ENCODE data around the gene NTRK2.

The NTRK2 gene

DNA sequence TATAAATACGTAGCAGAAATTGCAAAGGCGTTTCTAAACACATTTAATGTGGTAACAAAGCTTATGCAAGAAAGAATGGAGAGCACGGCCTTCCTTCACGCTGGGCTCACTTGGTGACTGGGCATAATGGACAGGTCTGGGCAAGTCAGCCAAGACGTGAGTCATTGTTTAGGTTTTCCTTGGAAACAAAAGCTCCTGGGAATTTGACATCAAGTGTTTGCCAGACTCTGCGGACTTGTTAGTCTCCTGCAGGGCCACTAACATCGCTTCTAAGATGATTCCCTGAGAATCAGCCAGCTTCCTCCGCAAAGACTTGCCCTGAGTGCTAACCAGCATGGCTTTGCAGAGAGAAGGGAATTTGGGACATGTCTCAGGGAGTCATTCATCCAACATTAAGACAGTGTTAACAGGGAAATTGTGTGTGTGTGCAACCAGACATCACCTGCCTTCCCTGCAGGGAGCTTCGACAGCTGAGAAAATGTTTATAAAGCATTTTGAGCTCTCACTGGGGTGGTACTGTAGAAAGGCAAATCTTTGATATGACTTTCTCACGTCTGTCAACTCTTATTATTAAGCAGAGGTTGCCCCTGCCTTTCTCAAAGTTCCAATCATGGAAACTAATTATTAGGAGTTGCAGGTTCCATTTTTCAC, 182.5 kb downstream of the NTRK2 start:
- DNase-seq (ENCODE audit: low read depth) = no peak

DNA sequence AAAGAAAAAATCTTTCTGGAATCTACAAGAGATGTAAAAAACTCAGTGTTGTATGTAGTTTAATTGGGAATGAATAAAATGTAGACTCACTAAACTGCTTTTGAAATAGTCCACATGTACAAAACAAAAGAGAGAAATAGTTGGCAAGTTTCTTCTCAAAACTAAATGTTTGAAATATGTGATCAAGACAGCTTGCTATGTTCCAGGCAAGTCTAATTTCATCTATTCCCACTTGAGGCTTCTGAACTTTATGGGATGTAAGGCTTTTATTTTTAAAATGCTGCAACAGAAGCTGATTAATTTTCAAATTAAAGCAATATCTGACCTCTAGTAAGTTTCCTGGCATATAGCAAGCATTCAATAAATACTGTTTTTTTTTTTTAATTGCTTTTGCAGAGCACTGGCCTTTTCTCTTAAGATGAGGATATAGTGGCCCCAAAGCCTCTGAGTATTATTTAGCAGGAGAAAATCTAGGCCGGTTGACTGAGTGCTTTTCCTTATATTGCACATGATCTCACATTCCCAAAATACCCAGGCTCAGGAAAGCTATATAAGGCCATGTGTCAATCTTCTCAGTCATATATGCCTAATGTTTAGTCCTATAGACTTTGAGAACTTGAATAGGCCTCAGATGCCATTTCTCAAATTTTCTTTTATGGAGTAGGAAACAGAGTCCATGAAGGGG, 183.2 kb downstream of the NTRK2 start:
- DNase-seq (ENCODE audit: low read depth) = no peak

DNA sequence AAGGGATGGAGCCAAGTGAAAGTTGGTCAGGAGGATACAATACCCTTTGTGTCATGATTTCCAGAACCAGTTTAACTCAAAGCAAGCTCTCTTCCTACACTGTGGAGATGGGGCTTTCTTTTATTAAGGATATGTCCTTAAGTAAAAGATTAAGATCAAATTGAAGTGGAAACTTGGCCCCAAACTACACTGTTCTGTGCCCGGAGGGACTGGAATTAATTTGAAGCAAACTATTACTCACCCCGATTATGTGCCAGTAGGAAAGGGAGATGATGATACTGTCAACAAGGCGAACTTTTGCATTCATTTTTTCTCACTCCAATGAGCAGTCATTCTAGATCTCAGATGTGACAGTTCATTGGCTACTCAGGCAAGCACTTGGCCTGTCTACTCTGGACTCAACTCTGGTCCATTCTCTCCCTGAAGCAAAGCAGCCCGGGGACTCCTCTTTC, 186.7 kb downstream of the NTRK2 start:
- no peak for DNase-seq (ENCODE audit: low read depth)

DNA sequence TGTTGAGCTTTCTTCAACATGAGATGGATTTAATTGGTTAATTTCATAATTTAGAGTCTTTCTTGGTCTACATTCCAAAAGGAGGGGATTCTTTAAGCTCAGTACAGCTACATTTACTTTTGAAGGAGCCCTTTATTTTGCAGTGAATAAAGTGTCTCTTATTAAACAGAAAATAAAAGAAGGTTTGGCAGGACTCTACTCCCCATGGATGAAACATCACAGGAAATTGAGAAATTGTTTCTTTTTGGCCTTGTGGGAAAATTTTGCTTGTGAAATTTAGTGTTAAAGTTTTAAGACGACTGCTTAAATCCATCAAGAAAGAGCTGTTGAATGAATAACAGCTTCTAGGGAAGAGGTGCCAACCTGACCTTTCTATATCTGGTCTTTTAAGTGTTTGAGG, 187.7 kb downstream of the NTRK2 start:
- DNase-seq (ENCODE audit: low read depth) = no peak

DNA sequence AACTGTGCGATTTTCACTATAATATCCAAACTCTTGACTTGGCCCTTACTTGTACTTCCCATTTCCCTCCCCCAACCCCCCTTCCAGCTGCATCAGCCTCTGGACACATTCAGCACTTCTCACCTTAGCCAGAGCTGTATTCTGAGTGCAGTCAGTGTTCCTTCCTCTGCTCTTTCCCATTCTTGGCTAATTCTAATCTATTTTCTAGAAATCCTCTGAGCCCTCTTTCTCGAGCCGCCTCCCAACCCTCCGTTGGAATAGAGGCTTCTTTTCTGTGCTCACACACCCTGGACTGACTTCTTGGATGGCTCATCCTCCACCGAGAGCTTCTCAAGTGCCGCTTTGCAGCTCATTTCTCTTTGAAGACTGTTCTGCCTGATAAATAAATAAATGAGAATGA, 188.8 kb downstream of the NTRK2 start:
- no peak for DNase-seq (ENCODE audit: low read depth)

DNA sequence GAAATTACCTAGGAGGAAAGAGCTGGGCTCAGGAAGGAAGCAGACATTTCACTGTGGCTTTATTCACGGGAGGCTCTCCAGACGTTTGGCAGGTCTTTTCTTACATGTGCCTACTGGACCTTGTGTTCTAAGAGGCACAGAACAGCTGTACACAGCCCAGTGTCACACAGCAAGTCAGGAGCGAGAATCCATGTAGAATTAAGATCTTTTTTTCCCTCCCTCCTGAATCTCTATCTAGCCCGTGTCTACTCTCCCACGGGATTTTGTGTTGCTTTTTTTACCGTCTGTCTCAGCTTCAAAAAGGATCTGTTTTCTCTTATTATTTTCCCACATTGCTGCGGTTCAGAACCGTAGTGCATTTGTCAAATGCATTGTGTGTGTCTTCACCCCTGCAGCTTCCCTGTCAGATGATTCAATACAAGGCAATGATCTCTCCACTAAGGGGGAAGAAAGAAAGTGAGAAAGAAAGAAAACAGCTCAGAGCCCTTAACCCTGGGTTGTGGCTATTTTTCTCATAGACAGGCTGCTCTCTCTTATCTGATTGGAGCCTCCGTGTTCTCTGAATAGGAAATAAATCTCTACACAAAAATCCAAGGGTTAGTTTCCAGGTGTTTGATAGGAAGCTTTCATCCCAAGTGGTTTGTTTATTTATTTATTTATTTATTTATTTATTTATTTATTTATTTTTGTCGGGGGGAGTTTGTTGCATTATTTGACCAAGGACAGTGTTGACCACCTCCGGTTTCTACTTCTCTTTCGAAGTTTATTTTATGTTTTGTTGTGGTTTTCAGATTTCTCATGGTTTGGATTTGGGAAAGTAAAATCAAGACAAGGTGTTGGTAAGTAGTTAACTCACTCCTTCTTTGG, 191.0 kb downstream of the NTRK2 start:
- DNase-seq (ENCODE audit: low read depth) = no peak

DNA sequence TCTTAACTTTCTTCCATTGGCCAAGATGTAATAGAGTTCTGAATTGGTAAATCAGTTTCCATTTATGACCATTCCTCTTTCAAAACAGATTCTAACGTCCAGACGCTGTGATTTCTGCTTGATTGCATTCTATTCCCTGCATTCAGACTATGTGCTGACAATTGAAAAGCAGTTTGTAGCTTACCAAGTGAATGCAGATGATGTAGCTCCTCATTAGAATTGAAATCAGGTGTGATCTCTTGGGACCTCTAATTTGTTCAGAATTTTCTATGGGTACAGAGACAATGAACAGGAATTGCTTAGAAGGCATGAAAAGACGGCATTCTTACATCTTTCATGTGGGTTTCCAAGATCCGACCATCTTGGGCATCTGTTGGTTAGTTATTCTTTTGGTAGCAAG, 191.9 kb downstream of the NTRK2 start:
- no peak for DNase-seq (ENCODE audit: low read depth)

DNA sequence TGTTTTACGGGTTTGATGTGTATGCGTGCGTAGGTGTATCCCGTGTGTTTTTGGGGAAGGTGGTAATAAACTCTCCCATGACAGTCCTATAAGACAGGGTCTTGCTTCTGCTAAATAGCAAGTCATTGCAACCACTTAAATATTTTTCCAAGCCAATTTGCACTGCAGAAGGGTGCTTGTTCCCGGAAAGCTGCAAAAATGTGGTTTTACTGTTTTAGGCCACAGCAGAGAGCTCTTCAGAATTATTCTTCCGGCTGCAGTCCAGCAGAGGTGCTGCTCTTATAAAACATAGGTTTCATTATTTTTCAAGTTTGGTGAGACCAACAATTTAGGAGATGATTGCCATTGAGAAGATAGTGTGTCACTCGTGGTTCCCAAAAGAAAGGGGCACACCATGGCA, 192.8 kb downstream of the NTRK2 start:
- DNase-seq (ENCODE audit: low read depth) = no peak

DNA sequence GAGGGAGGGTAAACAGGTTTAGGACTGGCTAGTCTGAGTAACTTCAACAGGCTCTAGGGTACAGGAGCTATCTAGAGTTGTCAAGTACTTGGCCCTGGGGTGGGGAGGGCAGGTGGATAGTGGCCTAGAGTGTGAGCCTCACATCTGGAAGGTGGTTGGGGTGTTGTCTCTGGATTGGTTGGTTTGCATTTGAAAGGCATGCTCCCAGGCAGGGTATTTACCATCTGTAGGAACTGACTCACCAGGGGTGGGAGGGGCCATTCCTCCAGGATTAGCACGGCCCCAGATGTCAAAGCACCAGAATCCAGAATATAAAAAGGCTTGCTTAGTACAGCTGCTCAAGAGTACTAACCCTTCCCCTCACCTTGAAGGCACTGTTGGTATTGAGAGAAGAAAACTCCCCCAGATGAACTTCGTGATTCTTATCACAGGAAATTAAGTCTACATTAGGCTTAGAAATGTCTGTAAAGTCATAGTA, 193.3 kb downstream of the NTRK2 start:
- no peak for DNase-seq (ENCODE audit: low read depth)

DNA sequence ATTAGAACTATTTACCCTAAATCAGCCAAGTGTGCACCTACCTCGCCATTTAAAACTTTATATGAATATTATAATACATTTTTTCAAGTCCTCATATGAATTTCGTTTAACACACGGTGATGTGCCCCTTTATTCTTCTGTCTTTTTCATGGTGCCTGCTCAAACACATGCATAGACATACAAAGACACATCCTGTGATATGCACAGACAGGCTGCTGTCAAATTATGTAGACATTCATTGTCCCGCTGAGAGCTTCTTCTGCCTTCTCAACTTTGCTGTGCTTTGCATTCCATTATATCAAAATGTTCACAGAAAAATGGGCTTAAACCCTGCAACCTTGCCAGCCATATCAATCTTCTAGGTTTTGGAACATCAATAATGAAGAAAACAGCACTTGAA, 193.8 kb downstream of the NTRK2 start:
- DNase-seq (ENCODE audit: low read depth) = no peak

DNA sequence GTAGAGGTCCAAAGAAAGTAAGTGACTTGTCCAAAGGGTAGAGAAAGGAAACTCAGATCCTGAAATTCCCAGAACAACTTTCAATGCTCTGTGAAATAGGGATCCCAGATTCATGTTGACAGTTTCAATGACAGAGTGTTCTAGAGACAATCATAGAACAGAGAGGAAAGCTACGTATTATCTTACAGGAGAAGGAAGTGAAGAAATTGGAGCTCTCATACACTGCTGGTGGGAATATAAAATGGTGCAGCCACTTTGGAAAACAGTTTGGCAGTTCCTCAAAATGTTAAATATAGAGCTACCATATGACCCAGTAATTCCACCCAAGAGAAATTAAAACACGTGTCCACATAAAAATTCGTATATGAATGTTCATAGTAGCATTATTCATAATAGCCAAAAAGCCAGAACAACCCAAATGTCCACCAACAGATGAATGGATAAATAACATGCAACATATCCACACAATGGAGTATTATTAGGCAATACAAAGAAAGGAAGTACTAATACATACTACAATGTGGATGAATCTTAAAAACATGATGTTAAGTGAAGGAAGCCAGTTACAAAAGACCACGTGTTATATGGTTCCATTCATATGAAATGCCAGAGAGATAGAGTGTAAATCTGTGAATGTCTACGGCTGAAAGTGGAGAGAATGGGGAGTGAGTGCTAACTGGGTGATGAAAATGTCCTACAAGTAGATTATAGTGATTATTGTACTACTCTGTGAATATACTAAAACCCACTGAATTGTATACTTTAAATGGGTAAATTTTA, 197.1 kb downstream of the NTRK2 start:
- DNase-seq (ENCODE audit: low read depth) = no peak

DNA sequence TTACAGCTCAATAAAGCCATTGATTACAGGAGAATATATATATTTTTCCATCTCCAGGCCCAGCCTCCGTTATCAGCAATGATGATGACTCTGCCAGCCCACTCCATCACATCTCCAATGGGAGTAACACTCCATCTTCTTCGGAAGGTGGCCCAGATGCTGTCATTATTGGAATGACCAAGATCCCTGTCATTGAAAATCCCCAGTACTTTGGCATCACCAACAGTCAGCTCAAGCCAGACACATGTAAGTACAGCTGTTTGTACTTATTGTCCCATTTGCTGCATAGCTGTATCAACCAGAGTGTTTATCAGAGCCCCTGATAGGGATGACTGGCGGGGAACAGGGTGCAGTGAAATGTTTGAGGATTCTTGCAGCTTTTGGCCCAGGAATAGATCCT, 197.7 kb downstream of the NTRK2 start:
- no peak for DNase-seq (ENCODE audit: low read depth)

DNA sequence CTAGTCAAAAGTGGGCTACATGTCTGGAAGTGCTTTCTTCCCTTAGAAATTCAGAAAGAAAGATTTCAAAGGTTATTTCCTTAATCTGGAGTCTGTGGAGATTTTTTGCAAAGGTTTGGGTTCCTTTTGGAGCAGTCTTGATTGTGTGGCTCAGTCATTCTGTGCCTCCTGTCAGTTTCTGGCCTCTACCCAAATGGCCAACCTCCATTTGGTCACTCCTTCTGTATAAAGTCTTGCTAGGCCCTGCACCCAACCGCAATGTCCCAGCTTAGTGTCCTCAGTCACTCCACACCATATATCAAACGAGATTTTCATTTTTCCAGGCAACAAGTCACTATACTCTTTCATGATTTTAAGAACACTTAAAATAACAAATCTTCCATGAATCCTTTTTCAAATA, 199.6 kb downstream of the NTRK2 start:
- DNase-seq (ENCODE audit: low read depth) = no peak

DNA sequence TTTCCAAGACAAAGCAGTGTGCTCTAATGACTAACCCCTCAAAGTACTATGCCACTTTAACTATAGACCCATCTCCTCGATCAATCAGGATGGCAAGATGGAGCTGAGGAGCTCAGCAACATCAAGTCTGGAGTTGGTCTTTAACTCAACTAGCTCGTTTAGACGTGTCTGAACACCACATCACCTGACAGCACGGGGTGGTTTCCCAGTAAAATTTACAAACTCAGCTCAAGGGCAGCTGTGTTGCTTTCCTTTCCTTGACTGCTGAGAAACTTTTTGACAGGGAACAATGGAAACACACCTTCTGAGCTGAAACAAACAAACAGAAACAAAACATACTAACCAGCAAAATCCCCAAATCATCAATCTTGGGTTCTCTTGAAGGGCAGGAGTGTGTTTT, 202.5 kb downstream of the NTRK2 start:
- no peak for DNase-seq (ENCODE audit: low read depth)

DNA sequence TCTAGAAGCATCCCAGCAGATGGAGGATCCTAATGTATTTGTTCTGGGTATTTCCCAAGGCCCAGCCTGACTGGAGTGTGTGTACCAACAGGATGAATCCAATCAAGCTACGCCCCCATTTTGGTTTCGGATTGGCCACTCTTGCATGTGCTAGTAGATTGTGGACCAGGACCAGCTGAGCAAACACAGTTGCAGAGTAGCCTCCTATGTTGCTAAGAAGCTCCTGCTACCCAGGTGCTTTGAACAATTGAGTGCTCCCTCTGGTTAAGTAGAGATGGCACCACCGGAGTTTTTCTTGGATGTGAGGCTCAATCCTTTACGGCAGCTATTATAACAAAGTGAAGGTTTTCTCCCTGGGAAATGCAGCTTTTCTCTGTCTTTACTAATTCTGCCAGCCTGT, 204.5 kb downstream of the NTRK2 start:
- no peak for DNase-seq (ENCODE audit: low read depth)

DNA sequence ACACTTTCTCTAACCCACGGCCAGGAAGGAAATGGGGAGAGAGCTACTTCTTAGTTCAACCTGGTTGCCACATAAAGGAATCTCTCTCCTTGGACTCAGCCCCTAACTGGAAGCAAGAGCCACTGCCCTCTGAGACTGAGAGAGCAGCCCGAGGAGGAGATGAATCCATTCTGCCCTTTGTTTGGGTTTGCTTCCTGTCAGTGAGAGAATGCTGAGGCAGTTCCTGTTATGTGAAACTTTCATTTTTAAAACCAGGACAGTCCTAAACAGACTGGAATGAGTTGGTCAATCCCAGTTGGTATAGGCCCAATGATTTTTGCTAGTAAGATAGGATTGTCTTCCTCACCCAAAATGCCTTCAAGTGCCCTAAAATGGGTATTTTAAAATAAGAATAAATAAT, 205.1 kb downstream of the NTRK2 start:
- no peak for DNase-seq (ENCODE audit: low read depth)

DNA sequence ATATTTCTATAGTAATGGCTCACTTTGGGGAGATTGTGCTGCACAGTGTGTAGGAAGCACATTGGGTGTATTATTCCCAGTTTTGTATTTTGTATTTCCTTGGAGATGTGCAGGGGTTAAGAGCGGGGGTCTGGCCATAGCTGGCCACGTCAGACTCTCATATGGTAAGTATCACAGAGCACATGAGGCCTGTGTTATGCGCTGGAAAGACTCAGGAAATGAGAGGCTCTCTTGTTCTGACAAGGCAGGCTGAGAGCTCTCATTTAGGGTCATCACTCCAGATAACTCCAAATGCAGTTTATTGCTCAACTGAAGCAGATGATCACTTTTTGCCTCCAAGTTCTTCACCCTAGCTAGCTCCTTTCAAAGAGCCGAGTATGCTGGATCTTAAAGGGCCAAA, 205.7 kb downstream of the NTRK2 start:
- no peak for DNase-seq (ENCODE audit: low read depth)

DNA sequence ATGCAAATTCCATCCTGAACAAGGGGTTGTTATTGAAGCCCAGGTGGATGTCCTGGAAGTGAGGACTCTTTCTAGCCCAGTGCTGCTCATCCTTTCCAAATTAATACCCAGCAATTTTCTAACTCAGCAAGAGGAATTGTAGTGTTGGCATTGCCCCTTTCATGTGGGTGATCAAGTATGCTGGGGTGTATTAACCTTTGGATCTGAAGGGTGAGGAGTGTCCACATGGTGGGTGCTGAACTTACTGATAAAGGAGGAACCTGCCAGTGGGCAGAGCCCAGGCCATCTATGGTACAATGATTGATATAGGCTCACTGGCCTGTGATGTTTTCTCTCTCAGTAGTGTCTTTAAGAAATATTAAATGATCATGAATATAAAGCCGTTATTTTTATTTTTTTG, 210.1 kb downstream of the NTRK2 start:
- DNase-seq (ENCODE audit: low read depth) = no peak

DNA sequence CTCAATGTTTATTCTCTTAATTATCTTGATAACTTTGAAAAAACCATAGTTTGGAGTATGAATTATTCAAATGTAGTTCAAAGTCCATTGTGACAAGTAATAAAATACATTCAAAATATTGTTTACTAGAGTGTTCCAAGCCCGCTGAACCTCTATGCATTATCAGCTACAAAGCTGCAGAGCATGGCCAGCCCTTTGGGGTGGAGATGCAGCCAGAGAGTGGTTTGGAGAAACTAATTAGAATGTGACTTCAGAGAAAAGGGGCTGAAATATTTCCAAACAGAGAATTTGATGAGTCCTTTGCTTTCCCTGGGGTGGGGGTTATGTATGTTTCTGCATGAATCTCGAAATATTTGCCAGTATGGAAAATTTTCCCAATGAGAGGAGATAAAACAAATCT, 211.3 kb downstream of the NTRK2 start:
- no peak for DNase-seq (ENCODE audit: low read depth)

DNA sequence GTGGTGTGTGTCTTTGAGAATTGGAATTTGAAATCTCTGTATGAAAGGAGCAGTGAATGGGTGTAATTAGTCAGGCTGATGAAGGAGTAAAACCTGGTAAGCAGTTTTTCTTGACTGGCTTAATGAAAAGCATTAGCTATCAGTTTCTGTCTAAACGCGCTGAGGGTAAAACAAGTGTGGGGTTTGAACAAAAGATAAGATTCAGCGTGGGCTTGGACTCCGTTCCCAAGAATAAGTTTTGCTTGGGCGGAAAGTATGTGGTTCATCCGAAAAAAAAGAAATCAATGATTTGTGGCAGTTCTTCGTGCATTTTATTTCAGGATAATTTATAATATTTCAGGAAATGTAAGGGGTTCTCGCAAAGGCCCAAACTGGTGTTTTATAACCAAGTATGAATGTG, 217.3 kb downstream of the NTRK2 start:
- no peak for DNase-seq (ENCODE audit: low read depth)

DNA sequence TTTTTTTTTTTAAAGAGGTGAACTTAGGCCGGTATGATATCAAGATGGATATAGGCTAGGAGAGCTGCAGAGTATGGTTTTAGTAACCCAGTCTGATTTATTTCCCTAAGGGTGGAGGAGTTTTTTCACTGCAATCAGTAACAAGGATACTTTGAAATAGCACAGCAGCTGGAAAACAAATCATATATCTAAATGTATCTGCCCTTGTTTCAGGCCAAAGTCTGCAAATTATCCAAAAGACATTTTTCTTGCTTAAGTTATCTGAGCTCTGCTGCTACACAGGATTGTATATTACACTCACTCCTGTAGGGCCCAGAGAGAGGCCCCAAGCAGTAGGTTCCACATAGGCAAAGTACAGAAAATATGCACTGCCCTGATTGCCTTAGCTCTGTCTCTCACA, 222.4 kb downstream of the NTRK2 start:
- no peak for DNase-seq (ENCODE audit: low read depth)

DNA sequence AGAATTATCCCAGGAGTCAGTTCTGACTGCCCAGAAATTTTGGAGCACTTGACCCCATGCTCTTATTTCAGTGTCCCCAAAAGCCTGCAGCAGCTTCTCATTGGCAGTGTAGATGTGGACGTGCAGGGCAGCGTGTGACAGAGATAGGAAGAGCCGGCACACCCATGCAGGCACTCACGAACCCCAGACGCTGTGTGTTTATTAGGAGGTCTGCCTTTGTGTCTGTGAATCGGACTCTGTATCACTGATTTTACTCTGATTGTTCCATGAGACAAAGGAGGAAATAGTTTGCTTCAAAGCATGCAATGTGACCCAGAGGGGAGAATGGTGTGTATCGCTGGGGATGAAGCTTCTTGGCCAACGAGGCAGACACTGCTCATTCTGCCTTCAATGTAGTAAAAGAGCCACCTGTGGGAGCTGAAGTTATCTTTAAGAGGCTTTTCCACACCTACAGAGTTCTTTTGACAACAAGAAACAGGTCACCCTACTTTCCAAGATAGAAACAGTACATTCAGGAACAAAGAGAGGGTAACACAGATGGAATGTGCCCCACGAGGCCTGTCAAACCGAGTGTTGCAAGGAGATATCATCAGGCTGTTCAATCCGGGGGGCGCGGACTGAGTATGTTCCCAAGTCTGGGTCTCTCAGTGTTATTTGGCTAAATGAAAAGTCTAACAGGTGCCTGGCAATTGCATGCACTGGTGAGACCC, 224.0 kb downstream of the NTRK2 start:
- no peak for DNase-seq (ENCODE audit: low read depth)

Measured in stimulated activated CD8-positive, alpha-beta memory T cell treated with anti-CD3 and anti-CD28 coated beads, Interleukin-15, amount 100 ng/mL, for 1 hour (primary cell).